Neutrophil (primary cell): ENCODE data around the gene RAB26.

Source experiments
- H3K27ac ChIP-seq: fragments of 200-600 bp; sonication (generic); 2 replicates; pipeline ENCODE4 v1.5.1; 2016; ENCODE audit warnings: mild to moderate bottlenecking, moderate library complexity
- H3K27me3 ChIP-seq: fragments of 200-600 bp; sonication (generic); 2 replicates; pipeline ENCODE4 v1.6.0; 2016; ENCODE audit warnings: mild to moderate bottlenecking
- H3K36me3 ChIP-seq: fragments of 200-600 bp; sonication (generic); 2 replicates; pipeline ENCODE4 v1.5.1; 2017
- H3K4me1 ChIP-seq, 2 experiments: fragments of 200-600 bp in 1 of 2; sonication (generic) in 1 of 2; 1 replicate in 1 of 2; 2 replicates in 1 of 2; pipeline versions ENCODE4 v1.5.1 to v1.6.1; 2013 to 2016; ENCODE audit warnings: low read depth in 1 of 2, low read length in 1 of 2, mild to moderate bottlenecking in 1 of 2, moderate library complexity in 1 of 2; ENCODE audit not compliant: control insufficient read depth in 1 of 2, insufficient read depth in 1 of 2
- H3K4me3 ChIP-seq, 2 experiments: fragments of 200-600 bp in 1 of 2; sonication (generic) in 1 of 2; 1 replicate in 1 of 2; 2 replicates in 1 of 2; pipeline ENCODE4 v1.5.1; 2013 to 2016; ENCODE audit warnings: low read depth in 1 of 2, low read length in 1 of 2, mild to moderate bottlenecking in 1 of 2, moderate library complexity in 1 of 2
- H3K9me3 ChIP-seq: fragments of 200-600 bp; sonication (generic); 2 replicates; pipeline ENCODE4 v1.5.1; 2016
- TF ChIP-seq, protein P1 (sequence below): fragments of 200-600 bp; sonication (generic); IDR thresholded peaks from 2 replicates; pipeline ENCODE4 v1.5.1; 2016; ENCODE audit warnings: antibody characterized with exemption

RAB26 gene

DNA sequence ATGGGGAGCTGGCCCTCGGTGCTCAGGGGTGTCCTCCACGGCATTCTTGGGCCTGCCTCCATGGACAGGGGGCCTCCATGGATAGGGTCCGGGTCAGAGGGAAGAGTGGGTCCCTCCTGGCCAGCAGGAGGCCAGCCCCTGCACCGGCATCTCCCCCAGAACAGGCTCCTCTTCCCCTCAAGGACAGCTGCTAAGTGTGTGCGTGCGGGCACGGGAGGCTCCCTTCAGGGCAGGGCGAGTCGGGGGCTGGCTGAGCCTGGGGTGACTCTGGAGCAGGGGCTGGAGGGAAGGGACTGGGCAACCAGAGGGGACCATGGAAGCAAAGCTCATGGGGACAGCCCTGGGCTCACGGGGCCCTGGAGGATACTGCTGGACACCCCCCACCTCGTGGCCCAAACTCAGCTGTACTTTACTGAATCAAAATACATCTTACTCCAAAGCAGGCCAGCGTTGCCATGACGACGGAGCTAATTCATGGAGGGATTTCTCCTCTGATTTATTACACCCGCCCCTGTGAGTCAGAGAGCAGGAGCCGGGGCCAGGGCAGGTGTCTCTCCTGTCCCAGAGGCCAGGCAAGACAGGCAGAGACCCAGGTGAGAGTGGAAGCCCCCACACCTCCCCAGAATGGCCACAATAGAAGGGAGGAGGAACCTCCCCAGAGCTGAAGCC, 45.9 kb downstream of the RAB26 start:
- Histone ChIP-seq H3K36me3 (no peaks in the 10 kb centered on the region), H3K4me3 (no peak overlapping the region), H3K27ac (no peak overlapping the region), H3K9me3 (no peaks in the 10 kb centered on the region), H3K27me3 (peaks cover 64% of the 10 kb centered on the region), H3K4me1 (peaks cover 0 to 11% of the 10 kb centered on the region in 2 experiments)
- TF ChIP-seq, protein P1, sequence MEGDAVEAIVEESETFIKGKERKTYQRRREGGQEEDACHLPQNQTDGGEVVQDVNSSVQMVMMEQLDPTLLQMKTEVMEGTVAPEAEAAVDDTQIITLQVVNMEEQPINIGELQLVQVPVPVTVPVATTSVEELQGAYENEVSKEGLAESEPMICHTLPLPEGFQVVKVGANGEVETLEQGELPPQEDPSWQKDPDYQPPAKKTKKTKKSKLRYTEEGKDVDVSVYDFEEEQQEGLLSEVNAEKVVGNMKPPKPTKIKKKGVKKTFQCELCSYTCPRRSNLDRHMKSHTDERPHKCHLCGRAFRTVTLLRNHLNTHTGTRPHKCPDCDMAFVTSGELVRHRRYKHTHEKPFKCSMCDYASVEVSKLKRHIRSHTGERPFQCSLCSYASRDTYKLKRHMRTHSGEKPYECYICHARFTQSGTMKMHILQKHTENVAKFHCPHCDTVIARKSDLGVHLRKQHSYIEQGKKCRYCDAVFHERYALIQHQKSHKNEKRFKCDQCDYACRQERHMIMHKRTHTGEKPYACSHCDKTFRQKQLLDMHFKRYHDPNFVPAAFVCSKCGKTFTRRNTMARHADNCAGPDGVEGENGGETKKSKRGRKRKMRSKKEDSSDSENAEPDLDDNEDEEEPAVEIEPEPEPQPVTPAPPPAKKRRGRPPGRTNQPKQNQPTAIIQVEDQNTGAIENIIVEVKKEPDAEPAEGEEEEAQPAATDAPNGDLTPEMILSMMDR: no peak

DNA sequence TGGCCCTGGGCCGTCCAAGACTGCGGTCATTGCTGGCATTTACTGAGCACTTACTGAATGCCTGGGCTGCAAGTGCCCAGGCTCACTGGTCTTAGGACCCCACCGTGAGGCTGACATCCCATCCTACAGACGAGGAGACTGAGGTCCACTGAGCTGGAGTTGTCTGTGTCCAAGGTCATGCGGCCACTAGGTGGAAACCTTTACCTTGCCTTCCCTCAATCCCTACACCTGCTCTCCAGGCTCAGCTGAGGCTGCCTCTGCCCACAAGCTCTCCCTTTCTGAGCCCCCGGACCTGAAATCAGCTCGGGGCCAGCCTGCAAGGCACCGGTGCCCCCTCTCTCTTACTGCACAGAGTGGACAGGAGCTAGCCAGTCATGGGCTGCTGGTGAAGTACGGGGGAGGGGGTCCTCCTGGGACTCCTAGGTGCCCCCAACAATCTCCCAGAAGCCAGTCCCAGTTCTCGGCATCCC, 46.5 kb downstream of the RAB26 start:
- Histone ChIP-seq H3K4me3 (no peak overlapping the region), H3K27me3 (peaks cover 70% of the 10 kb centered on the region)
- TF ChIP-seq, protein P1: peak; percentile 30

DNA sequence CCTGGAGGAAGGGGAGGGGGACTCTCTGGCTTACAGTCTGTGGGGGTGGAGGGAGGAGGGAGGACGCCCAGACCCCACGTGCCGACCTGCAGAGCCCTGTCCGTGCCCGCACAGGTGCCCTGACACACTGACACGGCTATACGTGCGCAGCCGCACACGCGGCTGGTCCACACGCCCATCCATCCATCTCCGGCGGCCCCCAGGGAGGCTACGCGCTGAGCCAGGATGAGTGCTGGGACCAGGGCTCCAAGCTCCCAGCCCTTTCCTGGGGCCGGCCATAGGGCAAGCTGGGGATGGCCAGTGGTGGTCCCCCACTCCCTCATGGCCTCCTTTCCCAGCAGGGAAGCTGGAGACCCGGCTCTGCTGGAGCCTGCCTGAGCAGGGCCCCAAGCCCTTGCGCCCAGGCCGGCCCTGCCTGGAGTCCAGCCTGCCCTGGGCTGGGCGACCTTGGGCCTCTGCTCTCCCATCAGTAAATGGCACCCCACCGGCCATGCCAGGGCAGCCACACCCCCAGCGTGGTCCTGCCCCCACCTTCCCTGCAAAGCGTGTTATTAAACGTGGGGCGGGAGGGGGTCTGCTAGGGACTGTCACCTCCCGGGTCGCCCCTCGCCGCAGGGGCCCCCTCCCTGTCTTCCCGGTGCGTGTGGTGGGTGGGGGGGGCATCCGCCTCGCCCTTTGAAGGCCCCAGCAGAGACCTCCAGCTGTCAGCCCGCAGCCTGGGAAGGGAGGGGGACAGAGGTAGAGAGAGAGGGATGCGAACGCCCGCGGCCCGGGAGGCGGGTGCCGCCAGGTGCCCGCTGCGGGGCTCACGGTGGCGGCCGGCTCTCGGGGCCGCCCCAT, 47.1 kb downstream of the RAB26 start:
- Histone ChIP-seq H3K27me3 (peaks cover 76% of the 10 kb centered on the region), H3K4me3 (no peak overlapping the region), H3K27ac (no peak overlapping the region)

More for the DNA sequence above, 46.5 kb downstream of the RAB26 start:
- Histone ChIP-seq H3K36me3 (no peaks in the 10 kb centered on the region), H3K9me3 (no peaks in the 10 kb centered on the region), H3K4me1 (peaks cover 0 to 11% of the 10 kb centered on the region in 2 experiments), H3K27ac (no peak overlapping the region)

DNA sequence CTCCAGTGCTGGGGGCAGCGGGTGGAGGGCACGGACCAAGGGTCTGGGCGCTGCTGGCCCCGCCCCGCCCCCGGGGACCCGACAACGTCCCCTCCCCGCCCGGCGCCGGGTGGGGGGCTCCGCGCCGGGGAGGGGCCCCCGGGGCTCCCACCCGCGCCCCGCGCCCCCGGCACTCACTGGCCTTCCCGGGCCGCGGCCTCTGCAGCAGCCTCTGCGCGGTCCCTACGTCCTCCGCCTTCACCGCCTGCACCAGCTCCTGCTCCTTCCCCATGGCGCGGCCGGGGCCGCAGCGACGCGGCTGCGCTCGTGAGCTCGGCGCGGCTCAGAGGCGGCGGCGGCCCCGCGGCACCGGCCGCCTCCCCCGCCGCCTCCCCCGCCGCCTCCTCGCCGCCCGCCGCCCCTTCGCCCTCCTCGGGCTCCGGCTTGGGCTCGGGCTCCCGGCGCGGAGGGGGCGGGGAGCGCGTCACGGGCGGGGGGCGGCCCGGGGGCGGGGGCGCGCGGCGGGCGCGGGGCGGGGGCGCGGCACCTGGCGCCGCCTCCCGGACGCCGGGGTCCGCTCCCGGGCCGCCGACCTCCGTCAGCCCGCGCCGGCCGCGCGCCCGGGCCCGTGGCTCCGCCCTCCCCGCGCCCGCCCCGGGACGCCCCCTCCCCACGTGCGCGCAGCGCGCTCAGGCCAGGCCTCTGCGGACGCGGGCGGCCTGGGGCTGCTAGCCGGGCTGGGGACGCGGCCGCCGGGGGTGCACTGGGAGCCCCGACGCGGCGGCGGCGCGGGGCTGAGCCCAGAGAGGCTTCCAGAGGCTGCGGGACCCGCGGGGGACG, 47.9 kb downstream of the RAB26 start, which contains the start of gene CASKIN1:
TSS of gene CASKIN1 (minus strand) at position 444 of the 819 bp plus-strand sequence. CDS start at position 271, 173 bp downstream.
- peaks cover 0 to 11% of the 10 kb centered on the region in 2 experiments for H3K4me1 ChIP-seq
- H3K27ac ChIP-seq: no peak within 1 kb of the TSS
- TF ChIP-seq, protein P1: no peak
- no peaks in the 10 kb centered on the region for H3K9me3 ChIP-seq
- H3K36me3 ChIP-seq: no peaks in the 10 kb centered on the region
- peaks cover 81% of the 10 kb centered on the region for H3K27me3 ChIP-seq
- no peak within 1 kb of the TSS for H3K4me3 ChIP-seq

More for the DNA sequence above, 47.1 kb downstream of the RAB26 start:
- Histone ChIP-seq H3K9me3 (no peaks in the 10 kb centered on the region), H3K4me1 (peaks cover 0 to 11% of the 10 kb centered on the region in 2 experiments), H3K36me3 (no peaks in the 10 kb centered on the region)
- TF ChIP-seq, protein P1: no peak

DNA sequence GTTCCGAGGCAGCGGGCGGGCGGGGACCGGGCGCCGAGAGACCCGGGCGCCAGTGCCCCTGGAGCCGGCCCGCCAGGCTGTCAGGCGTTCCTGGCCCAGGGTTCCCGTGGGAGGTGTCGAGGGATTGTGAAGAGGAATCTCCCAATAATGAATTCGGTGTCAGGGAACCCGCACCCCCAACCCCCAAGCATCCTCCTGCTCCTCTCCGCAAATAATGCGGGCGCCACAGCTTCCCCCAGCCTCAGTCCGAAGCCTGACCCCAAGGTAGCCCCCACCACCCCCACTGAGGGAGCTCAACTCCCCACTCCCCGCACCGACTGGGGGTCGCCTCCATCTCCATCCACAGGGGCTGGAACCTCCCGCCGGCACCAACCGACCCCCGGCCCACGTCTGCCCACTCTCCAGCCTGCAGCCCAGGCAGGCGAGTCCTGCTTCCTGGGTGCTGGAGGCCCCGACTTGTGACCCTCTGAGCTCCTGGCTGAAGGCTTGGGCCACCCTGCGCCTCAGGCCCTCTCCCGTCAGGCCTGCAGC, 48.6 kb downstream of the RAB26 start:
- Histone ChIP-seq H3K9me3 (no peaks in the 10 kb centered on the region), H3K27ac (no peak overlapping the region), H3K4me3 (no peak overlapping the region), H3K4me1 (peaks cover 0 to 11% of the 10 kb centered on the region in 2 experiments), H3K36me3 (no peaks in the 10 kb centered on the region), H3K27me3 (peaks cover 88% of the 10 kb centered on the region)
- TF ChIP-seq, protein P1: no peak
